Lower leg skin (tissue), 4 donors: ENCODE measurements around the gene OSGEP. TPM values are rescaled to one million over a fixed set of nuclear protein-coding genes. Genes with fewer than 3 reads are reported as not detected.
A peak's percentile ranks its signal among the peaks of the same experiment; 100 is the strongest.

Experiments used
- DNase-seq, 2 donors: peaks; one replicate each; pipeline ENCODE4 v3.0.0-alpha.2; 2019; ENCODE audit warnings: low spot score in 2 of 2
- H3K4me3 ChIP-seq: fragments of 200-600 bp; sonication (generic); 2 replicates; pipeline ENCODE4 v1.5.1; 2017; ENCODE audit warnings: mild to moderate bottlenecking, low read depth; ENCODE audit not compliant: poor library complexity, severe bottlenecking
- CTCF ChIP-seq, 3 donors: fragments of 450-650 bp; IDR thresholded peaks; one replicate each; pipeline ENCODE4 v1.5.1; 2016; ENCODE audit warnings: antibody characterized with exemption in 3 of 3, mild to moderate bottlenecking in 3 of 3, moderate library complexity in 2 of 3
- POLR2A ChIP-seq, 2 donors: fragments of 450-650 bp; IDR thresholded peaks; one replicate each; pipeline ENCODE4 v1.6.1; 2016 to 2017; ENCODE audit warnings: antibody characterized with exemption in 2 of 2, mild to moderate bottlenecking in 1 of 2, moderate library complexity in 1 of 2
- WGBS, 2 donors: methylation state at CpG; one replicate each; pipeline ENCODE4 v1.1.5; 2018; 5-methylcytosine and 5-hydroxymethylcytosine counted together
- intact Hi-C: fragments of 100-400 bp; cut with DNase I; formaldehyde crosslinking; loops from one replicate; pipeline ENCODE4 v1.15.0; 2023; ENCODE audit warnings: low total_unique reads
- total RNA-seq, 4 donors: library from RNA; depleted of rRNA; stranded (reverse); fragments of >200 nt; gene quantifications; one replicate each; pipeline ENCODE4 v1.1.0, GENCODE V29; 2016

Gene OSGEP
- total RNA-seq, 4 donors from 2014 or later: 13.8 to 54.5 (median 35.8) TPM

- intact Hi-C loops: no loop called here
- WGBS, 2 donors: 89 to 91% methylated on average over 2 of the region's 2 CpGs
- TF ChIP-seq CTCF (IDR thresholded peaks at IDR 0.05) (no peak), POLR2A (IDR thresholded peaks at IDR 0.05) (no peak)
- DNase-seq: no peak
- H3K4me3 ChIP-seq: no peak overlapping the region
These were observed 36.1 kb downstream of the OSGEP start for GRCh38 chr14:20418501-20418909.

GRCh38 chr14:20417250-20418186 lies 37.1 kb downstream of the OSGEP start:
- TF ChIP-seq POLR2A (IDR thresholded peaks at IDR 0.05): no peak
- TF ChIP-seq CTCF (IDR thresholded peaks at IDR 0.05): no peak
- DNase-seq: peak in 1 of 2 donors; percentile 52
- no peak overlapping the region for H3K4me3 ChIP-seq
- intact Hi-C loops: no loop called here
- 54 to 63% methylated on average over 7 of the region's 7 CpGs for WGBS, 2 donors

- WGBS, 2 donors: 86 to 98% methylated on average over 2 of the region's 2 CpGs
- intact Hi-C loops: no loop called here
- TF ChIP-seq POLR2A (IDR thresholded peaks at IDR 0.05) (no peak), CTCF (IDR thresholded peaks at IDR 0.05) (no peak)
- DNase-seq: no peak
- no peak overlapping the region for H3K4me3 ChIP-seq
These were observed 38.4 kb downstream of the OSGEP start for GRCh38 chr14:20416223-20416622.

- intact Hi-C loops: no loop called here
- TF ChIP-seq POLR2A (IDR thresholded peaks at IDR 0.05) (no peak), CTCF (IDR thresholded peaks at IDR 0.05) (no peak)
- no peak overlapping the region for H3K4me3 ChIP-seq
- peak; percentile 4 to 40 for DNase-seq
- WGBS, 2 donors: 44 to 47% methylated on average over 3 of the region's 3 CpGs
These were observed 38.8 kb downstream of the OSGEP start for GRCh38 chr14:20415782-20416206.

GRCh38 chr14:20413744-20414082 lies 40.9 kb downstream of the OSGEP start:
- 1% methylated on average over 9 of the region's 9 CpGs for WGBS, 2 donors
- DNase-seq: peak in 1 of 2 donors; percentile 77
- peak overlapping the region; percentile 77 for H3K4me3 ChIP-seq
- intact Hi-C loops: no loop called here
- no peak for TF ChIP-seq CTCF (IDR thresholded peaks at IDR 0.05)
- TF ChIP-seq POLR2A (IDR thresholded peaks at IDR 0.05): no peak
